SK-N-SH (cell line): ENCODE measurements around the gene GDE1. TPM values are rescaled to one million over a fixed set of nuclear protein-coding genes. Genes with fewer than 3 reads are reported as not detected.

Experiments used
- CTCF ChIA-PET: fragments of 300-600, 350-600 bp; formaldehyde crosslinking; extraction: SDS; loops from one replicate; lab custom pipeline; 2021; lab: Yijun Ruan, JAX
- POLR2A ChIA-PET: fragments of 350-600 bp; sonication (Branson Sonifier 250); formaldehyde crosslinking; extraction: SDS; loops from one replicate; lab custom pipeline; 2020; ENCODE audit warnings: antibody characterized with exemption, inconsistent platforms; lab: Yijun Ruan, JAX
- DNase-seq: peaks from one replicate; pipeline ENCODE4 v3.0.0; 2012
- H2AFZ ChIP-seq: fragments of 200-600 bp; sonication (generic); 2 replicates; pipeline ENCODE4 v1.8.1; 2016; ENCODE audit warnings: antibody characterized with exemption, mild to moderate bottlenecking, low read depth
- H3F3A ChIP-seq: fragments of 200-600 bp; sonication (generic); replicated peaks from 2 replicates; pipeline ENCODE3; 2016; ENCODE audit warnings: antibody characterized with exemption, mild to moderate bottlenecking; ENCODE audit not compliant: insufficient read depth
- H3K27ac ChIP-seq, 2 experiments: fragments of 200-500 bp in 1 of 2; fragments of 200-600 bp in 1 of 2; sonication (Bioruptor generic) in 1 of 2; sonication (generic), shearing (Covaris generic) in 1 of 2; 2 replicates each; pipeline versions ENCODE4 v1.5.1 to v1.6.1; 2014 to 2016; ENCODE audit warnings: low read depth in 2 of 2, inconsistent platforms in 1 of 2, low read length in 1 of 2, mild to moderate bottlenecking in 1 of 2, mixed read lengths in 1 of 2
- H3K27me3 ChIP-seq: fragments of 200-600 bp; sonication (generic), shearing (Covaris generic); 2 replicates; pipeline ENCODE4 v1.6.1; 2016; ENCODE audit warnings: mixed run types; ENCODE audit not compliant: insufficient read depth
- H3K36me3 ChIP-seq, 2 experiments: fragments of 200-500 bp in 1 of 2; fragments of 200-600 bp in 1 of 2; sonication (Bioruptor generic) in 1 of 2; sonication (generic) in 1 of 2; replicated peaks in 1 of 2; 2 replicates each; pipeline versions ENCODE3 to v1.5.1; 2014 to 2016; ENCODE audit warnings: low read length in 1 of 2, mild to moderate bottlenecking in 1 of 2; ENCODE audit not compliant: insufficient read depth in 2 of 2, control insufficient read depth in 1 of 2
- H3K4me1 ChIP-seq, 2 experiments: fragments of 200-500 bp in 1 of 2; fragments of 200-600 bp in 1 of 2; sonication (Bioruptor generic) in 1 of 2; sonication (generic), shearing (Covaris generic) in 1 of 2; 2 replicates each; pipeline versions ENCODE4 v1.5.1 to v1.6.1; 2014 to 2016; ENCODE audit warnings: low read depth in 1 of 2, low read length in 1 of 2, mixed run types in 1 of 2; ENCODE audit not compliant: insufficient read depth in 2 of 2, control insufficient read depth in 1 of 2
- H3K4me2 ChIP-seq: fragments of 200-600 bp; sonication (generic), shearing (Covaris generic); 2 replicates; pipeline ENCODE4 v1.6.1; 2017; ENCODE audit warnings: mixed run types
- H3K4me3 ChIP-seq, 2 experiments: fragments of 200-500 bp in 1 of 2; fragments of 200-600 bp in 1 of 2; sonication (Bioruptor generic) in 1 of 2; sonication (generic), shearing (Covaris generic) in 1 of 2; 2 replicates each; pipeline versions ENCODE4 v1.5.1 to v1.8.1; 2014 to 2016; ENCODE audit warnings: low read depth in 2 of 2, inconsistent platforms in 1 of 2, low read length in 1 of 2, mild to moderate bottlenecking in 1 of 2, mixed read lengths in 1 of 2, moderate library complexity in 1 of 2
- H3K79me2 ChIP-seq: fragments of 200-600 bp; sonication (generic); 2 replicates; pipeline ENCODE4 v1.8.1; 2017; ENCODE audit warnings: mild to moderate bottlenecking; ENCODE audit not compliant: insufficient read depth
- H3K9ac ChIP-seq: fragments of 200-600 bp; sonication (generic); 2 replicates; pipeline ENCODE4 v1.6.1; 2017; ENCODE audit warnings: mixed run types
- H3K9me2 ChIP-seq: fragments of 200-600 bp; sonication (generic); 2 replicates; pipeline ENCODE4 v1.6.1; 2017; ENCODE audit warnings: mixed run types
- H3K9me3 ChIP-seq: fragments of 200-600 bp; sonication (generic); 2 replicates; pipeline ENCODE4 v1.6.1; 2017; ENCODE audit warnings: mixed run types, mild to moderate bottlenecking, moderate library complexity
- H4K20me1 ChIP-seq: fragments of 200-600 bp; sonication (generic); 2 replicates; pipeline ENCODE4 v1.6.1; 2017; ENCODE audit warnings: mild to moderate bottlenecking, mixed run types; ENCODE audit not compliant: insufficient read depth
- CTCF ChIP-seq: fragments of 200-600 bp; sonication (generic); IDR thresholded peaks from 2 replicates; pipeline ENCODE4 v1.6.1; 2017; ENCODE audit warnings: antibody characterized with exemption, mild to moderate bottlenecking, moderate library complexity
- MEF2A ChIP-seq: IDR thresholded peaks from 2 replicates; pipeline ENCODE4 v1.4.0; 2012; ENCODE audit warnings: low read depth, borderline replicate concordance
- MXI1 ChIP-seq: IDR thresholded peaks from 2 replicates; pipeline ENCODE4 v1.6.1; 2012; ENCODE audit warnings: mild to moderate bottlenecking, low read depth, low read length, improper control_type of control experiment
- RAD21 ChIP-seq: IDR thresholded peaks from 2 replicates; pipeline ENCODE4 v1.6.1; 2012; ENCODE audit warnings: mild to moderate bottlenecking, low read length
- SMC3 ChIP-seq: IDR thresholded peaks from 2 replicates; pipeline ENCODE4 v1.6.1; 2012; ENCODE audit warnings: low read depth, low read length, improper control_type of control experiment
- TAF1 ChIP-seq: IDR thresholded peaks from 2 replicates; pipeline ENCODE4 v1.6.1; 2012; ENCODE audit warnings: low read depth, mild to moderate bottlenecking, low read length, moderate library complexity, borderline replicate concordance
- TCF12 ChIP-seq: IDR thresholded peaks from 2 replicates; pipeline ENCODE4 v1.4.0; 2012
- ZBTB33 ChIP-seq: IDR thresholded peaks from 2 replicates; pipeline ENCODE4 v1.4.0; 2012; ENCODE audit warnings: low read depth, borderline replicate concordance
- whole genome bisulfite sequencing: methylation state at CpG from one replicate; pipeline ENCODE4 v1.1.6; 2017; ENCODE audit warnings: low lambda C conversion rate; 5-methylcytosine and 5-hydroxymethylcytosine counted together
- polyA plus RNA-seq, 3 experiments: library from polyadenylated mRNA; depleted of rRNA; stranded (reverse); fragments of >200 nt; gene quantifications; 2 replicates each; pipeline ENCODE4 v1.2.3, GENCODE V29; 2012
- TF ChIP-seq, protein P1 (sequence below): IDR thresholded peaks from 2 replicates; pipeline ENCODE4; 2012

GDE1 gene
- polyA plus RNA-seq, 1 of the 3 experiments (the other 2 are of a cell fraction): 37.0 TPM

- no peak for DNase-seq
- CTCF ChIA-PET: interaction anchor here (0.7 to 1.4 kb wide), 13 partner anchors 9 to 826 kb away, joined by 3 to 5 read pairs (median 3); no protein-coding TSS in a partner anchor
- WGBS: 95% methylated on average over 4 of the region's 4 CpGs
- Histone ChIP-seq H3K79me2 (peaks cover 56% of the 10 kb centered on the region), H4K20me1 (no peaks in the 10 kb centered on the region)
- TF ChIP-seq MXI1 (no peak), CTCF (no peak), MEF2A (no peak), ZBTB33 (no peak), TCF12 (no peak)
- TF ChIP-seq, protein P1, sequence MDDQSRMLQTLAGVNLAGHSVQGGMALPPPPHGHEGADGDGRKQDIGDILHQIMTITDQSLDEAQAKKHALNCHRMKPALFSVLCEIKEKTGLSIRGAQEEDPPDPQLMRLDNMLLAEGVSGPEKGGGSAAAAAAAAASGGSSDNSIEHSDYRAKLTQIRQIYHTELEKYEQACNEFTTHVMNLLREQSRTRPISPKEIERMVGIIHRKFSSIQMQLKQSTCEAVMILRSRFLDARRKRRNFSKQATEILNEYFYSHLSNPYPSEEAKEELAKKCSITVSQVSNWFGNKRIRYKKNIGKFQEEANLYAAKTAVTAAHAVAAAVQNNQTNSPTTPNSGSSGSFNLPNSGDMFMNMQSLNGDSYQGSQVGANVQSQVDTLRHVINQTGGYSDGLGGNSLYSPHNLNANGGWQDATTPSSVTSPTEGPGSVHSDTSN: no peak
- TF ChIP-seq, all 33 proteins: peak for 0
- POLR2A ChIA-PET: no interaction called here
- Histone ChIP-seq H3F3A (peaks cover 4% of the 10 kb centered on the region), H3K4me2 (no peak overlapping the region), H3K27me3 (no peaks in the 10 kb centered on the region), H3K9me3 (no peaks in the 10 kb centered on the region), H3K4me3 (no peak overlapping the region), H3K27ac (no peak overlapping the region), H3K9me2 (no peaks in the 10 kb centered on the region), H2AFZ (no peak overlapping the region), H3K36me3 (peaks cover 0 to 24% of the 10 kb centered on the region in 2 experiments), H3K4me1 (peaks cover 0 to 4% of the 10 kb centered on the region in 2 experiments; a peak in 1 of 4 replicates), H3K9ac (no peak overlapping the region)
Observed at GRCh38 chr16:19560078-19560477, 38.2 kb upstream of the GDE1 start.

GRCh38 chr16:19559242-19559910, 37.5 kb upstream of the GDE1 start:
- no peak overlapping the region for H3K9ac ChIP-seq
- H3K9me2 ChIP-seq: no peaks in the 10 kb centered on the region
- no peaks in the 10 kb centered on the region for H3K27me3 ChIP-seq
- WGBS: 73% methylated on average over 10 of the region's 10 CpGs
- ChIA-PET CTCF (interaction anchor here (0.7 to 1.4 kb wide), 13 partner anchors 10 to 826 kb away, joined by 3 to 5 read pairs (median 3); no protein-coding TSS in a partner anchor), POLR2A (no interaction called here)
- no peak overlapping the region for H3K27ac ChIP-seq
- no peak overlapping the region for H3K4me2 ChIP-seq
- no peaks in the 10 kb centered on the region for H4K20me1 ChIP-seq
- H3F3A ChIP-seq: peaks cover 9% of the 10 kb centered on the region
- DNase-seq: peak; percentile 40
- peaks cover 0 to 17% of the 10 kb centered on the region in 2 experiments for H3K36me3 ChIP-seq
- no peaks in the 10 kb centered on the region for H3K9me3 ChIP-seq
- H3K79me2 ChIP-seq: peaks cover 56% of the 10 kb centered on the region
- TF ChIP-seq CTCF (peak; percentile 82), SMC3 (peak; percentile 22; the same call in 1 of the 2 replicates), RAD21 (peak; percentile 69), TAF1 (no peak)
- H2AFZ ChIP-seq: no peak overlapping the region
- no peak overlapping the region; a peak in 1 of 4 replicates for H3K4me3 ChIP-seq
- H3K4me1 ChIP-seq: peaks cover 0 to 4% of the 10 kb centered on the region in 2 experiments; a peak in 1 of 4 replicates
